ENCODE results near the gene EPHB3.

- no peak for TF ChIP-seq MAX (IDR thresholded peaks at IDR 0.05)
- TF ChIP-seq RCOR1 (IDR thresholded peaks at IDR 0.05; ENCODE audit: low read depth, low read length) = no peak
- no peak for TF ChIP-seq CBX2 (IDR thresholded peaks at IDR 0.05; ENCODE audit: borderline replicate concordance, low read depth)
- TF ChIP-seq KDM5A (IDR thresholded peaks at IDR 0.05) = no peak
- no peak for TF ChIP-seq RAD21 (conservative IDR thresholded peaks at IDR 0.05 in 1 of 2, IDR thresholded peaks at IDR 0.05 in 1 of 2)
- TF ChIP-seq HOXA7 (CRISPR knock-in tag; IDR thresholded peaks at IDR 0.05) = no peak
- no peak for TF ChIP-seq BHLHE40 (IDR thresholded peaks at IDR 0.05; ENCODE audit: low read depth, low read length)
- no peak for TF ChIP-seq EP300 (IDR thresholded peaks at IDR 0.05)
- TF ChIP-seq, protein P1, sequence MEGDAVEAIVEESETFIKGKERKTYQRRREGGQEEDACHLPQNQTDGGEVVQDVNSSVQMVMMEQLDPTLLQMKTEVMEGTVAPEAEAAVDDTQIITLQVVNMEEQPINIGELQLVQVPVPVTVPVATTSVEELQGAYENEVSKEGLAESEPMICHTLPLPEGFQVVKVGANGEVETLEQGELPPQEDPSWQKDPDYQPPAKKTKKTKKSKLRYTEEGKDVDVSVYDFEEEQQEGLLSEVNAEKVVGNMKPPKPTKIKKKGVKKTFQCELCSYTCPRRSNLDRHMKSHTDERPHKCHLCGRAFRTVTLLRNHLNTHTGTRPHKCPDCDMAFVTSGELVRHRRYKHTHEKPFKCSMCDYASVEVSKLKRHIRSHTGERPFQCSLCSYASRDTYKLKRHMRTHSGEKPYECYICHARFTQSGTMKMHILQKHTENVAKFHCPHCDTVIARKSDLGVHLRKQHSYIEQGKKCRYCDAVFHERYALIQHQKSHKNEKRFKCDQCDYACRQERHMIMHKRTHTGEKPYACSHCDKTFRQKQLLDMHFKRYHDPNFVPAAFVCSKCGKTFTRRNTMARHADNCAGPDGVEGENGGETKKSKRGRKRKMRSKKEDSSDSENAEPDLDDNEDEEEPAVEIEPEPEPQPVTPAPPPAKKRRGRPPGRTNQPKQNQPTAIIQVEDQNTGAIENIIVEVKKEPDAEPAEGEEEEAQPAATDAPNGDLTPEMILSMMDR (IDR thresholded peaks at IDR 0.05) = no peak
- TF ChIP-seq, protein P2, sequence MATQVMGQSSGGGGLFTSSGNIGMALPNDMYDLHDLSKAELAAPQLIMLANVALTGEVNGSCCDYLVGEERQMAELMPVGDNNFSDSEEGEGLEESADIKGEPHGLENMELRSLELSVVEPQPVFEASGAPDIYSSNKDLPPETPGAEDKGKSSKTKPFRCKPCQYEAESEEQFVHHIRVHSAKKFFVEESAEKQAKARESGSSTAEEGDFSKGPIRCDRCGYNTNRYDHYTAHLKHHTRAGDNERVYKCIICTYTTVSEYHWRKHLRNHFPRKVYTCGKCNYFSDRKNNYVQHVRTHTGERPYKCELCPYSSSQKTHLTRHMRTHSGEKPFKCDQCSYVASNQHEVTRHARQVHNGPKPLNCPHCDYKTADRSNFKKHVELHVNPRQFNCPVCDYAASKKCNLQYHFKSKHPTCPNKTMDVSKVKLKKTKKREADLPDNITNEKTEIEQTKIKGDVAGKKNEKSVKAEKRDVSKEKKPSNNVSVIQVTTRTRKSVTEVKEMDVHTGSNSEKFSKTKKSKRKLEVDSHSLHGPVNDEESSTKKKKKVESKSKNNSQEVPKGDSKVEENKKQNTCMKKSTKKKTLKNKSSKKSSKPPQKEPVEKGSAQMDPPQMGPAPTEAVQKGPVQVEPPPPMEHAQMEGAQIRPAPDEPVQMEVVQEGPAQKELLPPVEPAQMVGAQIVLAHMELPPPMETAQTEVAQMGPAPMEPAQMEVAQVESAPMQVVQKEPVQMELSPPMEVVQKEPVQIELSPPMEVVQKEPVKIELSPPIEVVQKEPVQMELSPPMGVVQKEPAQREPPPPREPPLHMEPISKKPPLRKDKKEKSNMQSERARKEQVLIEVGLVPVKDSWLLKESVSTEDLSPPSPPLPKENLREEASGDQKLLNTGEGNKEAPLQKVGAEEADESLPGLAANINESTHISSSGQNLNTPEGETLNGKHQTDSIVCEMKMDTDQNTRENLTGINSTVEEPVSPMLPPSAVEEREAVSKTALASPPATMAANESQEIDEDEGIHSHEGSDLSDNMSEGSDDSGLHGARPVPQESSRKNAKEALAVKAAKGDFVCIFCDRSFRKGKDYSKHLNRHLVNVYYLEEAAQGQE (IDR thresholded peaks at IDR 0.05) = no peak
- TF ChIP-seq CEBPB (IDR thresholded peaks at IDR 0.05) = no peak
Observed at GRCh38 chr3:184629555-184630160, 68.1 kb downstream of the EPHB3 start.
